WTC11 (cell line): ENCODE data around the gene SLC4A8. TPM values are rescaled to one million over a fixed set of nuclear protein-coding genes. Genes with fewer than 3 reads are reported as not detected.

Experiments
- ATAC-seq: fragments of 200-7000 bp; cut with Tn5 transposase; 2 replicates; pipeline ENCODE4 v1.10.0; 2021; ENCODE audit warnings: mild to moderate bottlenecking, moderate library complexity
- CTCF ChIA-PET: fragments of 300-600 bp; sonication (Branson Sonifier 250); formaldehyde crosslinking; loops from one replicate; lab custom pipeline; 2021; ENCODE audit warnings: antibody characterized with exemption; lab: Charles Lee
- POLR2A ChIA-PET: fragments of 350-600 bp; sonication (Branson Sonifier 250); formaldehyde crosslinking; loops from one replicate; lab custom pipeline; 2021; ENCODE audit warnings: antibody characterized with exemption; lab: Charles Lee
- DNase-seq: peaks from one replicate; pipeline ENCODE4 v3.0.0; 2021; ENCODE audit warnings: low spot score
- H3K27ac Mint-ChIP-seq: 2 replicates; pipeline ENCODE4 v1.8.0; 2021; ENCODE audit warnings: mixed read lengths
- H3K27me3 Mint-ChIP-seq: 2 replicates; pipeline ENCODE4 v1.8.0; 2021; ENCODE audit warnings: low read depth, mild to moderate bottlenecking, moderate library complexity, mixed read lengths
- H3K36me3 Mint-ChIP-seq: 2 replicates; pipeline ENCODE4 v1.8.0; 2021; ENCODE audit warnings: mixed read lengths
- H3K4me1 Mint-ChIP-seq: 2 replicates; pipeline ENCODE4 v1.8.0; 2022; ENCODE audit warnings: mixed read lengths
- H3K4me3 Mint-ChIP-seq: 2 replicates; pipeline ENCODE4 v1.8.0; 2021; ENCODE audit warnings: mild to moderate bottlenecking, moderate library complexity, mixed read lengths
- H3K9me3 Mint-ChIP-seq: 2 replicates; pipeline ENCODE4 v1.8.0; 2021; ENCODE audit warnings: mixed read lengths
- CREM ChIP-seq: sonication (generic); formaldehyde crosslinking; IDR thresholded peaks from 2 replicates; pipeline ENCODE4 v1.8.1; 2022; ENCODE audit warnings: mild to moderate bottlenecking, missing genetic modification reagents, moderate library complexity
- ERG ChIP-seq: fragments of 250-450 bp; sonication (Bioruptor Pico); IDR thresholded peaks from 2 replicates; pipeline ENCODE4 v1.8.0; 2021; ENCODE audit warnings: mild to moderate bottlenecking
- ETV6 ChIP-seq: sonication (generic); formaldehyde crosslinking; IDR thresholded peaks from 2 replicates; pipeline ENCODE4 v1.8.1; 2022; ENCODE audit warnings: mild to moderate bottlenecking, missing genetic modification reagents
- FOXP1 ChIP-seq: sonication (generic); formaldehyde crosslinking; IDR thresholded peaks from 2 replicates; pipeline ENCODE4 v1.8.0; 2022; ENCODE audit warnings: missing genetic modification reagents, mild to moderate bottlenecking, moderate library complexity, borderline replicate concordance
- GABPB1 ChIP-seq: sonication (generic); formaldehyde crosslinking; IDR thresholded peaks from 2 replicates; pipeline ENCODE4 v1.8.1; 2023; ENCODE audit warnings: mild to moderate bottlenecking, missing genetic modification reagents
- IRF1 ChIP-seq: sonication (generic); formaldehyde crosslinking; IDR thresholded peaks from 2 replicates; pipeline ENCODE4 v1.8.0; 2023; ENCODE audit warnings: missing genetic modification reagents
- MYBL2 ChIP-seq: sonication (generic); formaldehyde crosslinking; IDR thresholded peaks from 2 replicates; pipeline ENCODE4 v1.8.1; 2023; ENCODE audit warnings: mild to moderate bottlenecking, moderate library complexity, missing genetic modification reagents
- PRDM15 ChIP-seq: sonication (generic); formaldehyde crosslinking; IDR thresholded peaks from 2 replicates; pipeline ENCODE4 v1.8.0; 2022; ENCODE audit warnings: missing genetic modification reagents
- PREB ChIP-seq: sonication (generic); formaldehyde crosslinking; IDR thresholded peaks from 2 replicates; pipeline ENCODE4 v1.8.1; 2022; ENCODE audit warnings: mild to moderate bottlenecking, missing genetic modification reagents, moderate library complexity, borderline replicate concordance
- ZNF121 ChIP-seq: sonication (generic); formaldehyde crosslinking; IDR thresholded peaks from 2 replicates; pipeline ENCODE4 v1.8.0; 2023; ENCODE audit warnings: missing genetic modification reagents
- ZNF138 ChIP-seq: sonication (generic); formaldehyde crosslinking; conservative IDR thresholded peaks from 2 replicates; pipeline ENCODE4 v1.8.1; 2022; ENCODE audit warnings: mild to moderate bottlenecking, moderate library complexity, missing genetic modification reagents
- ZNF232 ChIP-seq: sonication (generic); formaldehyde crosslinking; IDR thresholded peaks from 2 replicates; pipeline ENCODE4 v1.8.0; 2022; ENCODE audit warnings: mild to moderate bottlenecking, missing genetic modification reagents
- ZNF263 ChIP-seq: sonication (generic); formaldehyde crosslinking; IDR thresholded peaks from 2 replicates; pipeline ENCODE4 v1.8.1; 2022; ENCODE audit warnings: low read depth, mild to moderate bottlenecking, moderate library complexity, missing genetic modification reagents
- ZNF317 ChIP-seq: sonication (generic); formaldehyde crosslinking; IDR thresholded peaks from 2 replicates; pipeline ENCODE4 v1.8.1; 2023; ENCODE audit warnings: low read depth, mild to moderate bottlenecking, moderate library complexity, missing genetic modification reagents, borderline replicate concordance
- ZNF396 ChIP-seq: fragments of 250-450 bp; sonication (Bioruptor Pico); IDR thresholded peaks from 2 replicates; pipeline ENCODE4 v1.8.0; 2021; ENCODE audit warnings: mild to moderate bottlenecking, moderate library complexity, borderline replicate concordance
- ZNF416 ChIP-seq: fragments of 250-450 bp; sonication (Bioruptor Pico); IDR thresholded peaks from 2 replicates; pipeline ENCODE4 v1.9.0; 2021; ENCODE audit warnings: mild to moderate bottlenecking, inconsistent platforms
- total RNA-seq: library from RNA; stranded (reverse); gene quantifications from 3 replicates; pipeline ENCODE4 v1.2.3, GENCODE V29; 2021
- TF ChIP-seq, protein P1 (sequence below): fragments of 200-600 bp; IDR thresholded peaks from 2 replicates; pipeline ENCODE4 v1.8.0; 2022; ENCODE audit warnings: antibody characterized with exemption
- TF ChIP-seq, protein P2 (sequence below): fragments of 250-450 bp; sonication (Bioruptor Pico); IDR thresholded peaks from 2 replicates; pipeline ENCODE4 v1.9.0; 2021; ENCODE audit warnings: mild to moderate bottlenecking
- TF ChIP-seq, protein P3 (sequence below): sonication (generic); formaldehyde crosslinking; IDR thresholded peaks from 2 replicates; pipeline ENCODE4 v1.8.0; 2022; ENCODE audit warnings: mild to moderate bottlenecking, missing genetic modification reagents

The SLC4A8 gene
- total RNA-seq, 1 experiment from 2014 or later, result 16.9 TPM

- POLR2A ChIA-PET, result no interaction called here
- DNase-seq (peak; percentile 92), ATAC-seq (peak; percentile 93)
- Mint-ChIP-seq H3K27me3 (no peaks in the 10 kb centered on the region), H3K4me3 (peak overlapping the region; percentile 44), H3K27ac (no peak overlapping the region), H3K4me1 (peaks cover 30% of the 10 kb centered on the region), H3K36me3 (no peaks in the 10 kb centered on the region), H3K9me3 (no peaks in the 10 kb centered on the region)
- CTCF ChIA-PET, result interaction anchor here (0.7 to 4.6 kb wide), 33 partner anchors 10 to 360 kb away, joined by 3 to 99 read pairs (median 6); partner anchors contain the start of genes GALNT6 and SLC4A8
- no peak for TF ChIP-seq ZNF317 (CRISPR knock-in tag)
- TF ChIP-seq ETV6 (CRISPR knock-in tag), result peak; percentile 72; the same call in 1 of the 2 replicates
- no peak for TF ChIP-seq CREM (CRISPR knock-in tag)
- TF ChIP-seq, protein P1, sequence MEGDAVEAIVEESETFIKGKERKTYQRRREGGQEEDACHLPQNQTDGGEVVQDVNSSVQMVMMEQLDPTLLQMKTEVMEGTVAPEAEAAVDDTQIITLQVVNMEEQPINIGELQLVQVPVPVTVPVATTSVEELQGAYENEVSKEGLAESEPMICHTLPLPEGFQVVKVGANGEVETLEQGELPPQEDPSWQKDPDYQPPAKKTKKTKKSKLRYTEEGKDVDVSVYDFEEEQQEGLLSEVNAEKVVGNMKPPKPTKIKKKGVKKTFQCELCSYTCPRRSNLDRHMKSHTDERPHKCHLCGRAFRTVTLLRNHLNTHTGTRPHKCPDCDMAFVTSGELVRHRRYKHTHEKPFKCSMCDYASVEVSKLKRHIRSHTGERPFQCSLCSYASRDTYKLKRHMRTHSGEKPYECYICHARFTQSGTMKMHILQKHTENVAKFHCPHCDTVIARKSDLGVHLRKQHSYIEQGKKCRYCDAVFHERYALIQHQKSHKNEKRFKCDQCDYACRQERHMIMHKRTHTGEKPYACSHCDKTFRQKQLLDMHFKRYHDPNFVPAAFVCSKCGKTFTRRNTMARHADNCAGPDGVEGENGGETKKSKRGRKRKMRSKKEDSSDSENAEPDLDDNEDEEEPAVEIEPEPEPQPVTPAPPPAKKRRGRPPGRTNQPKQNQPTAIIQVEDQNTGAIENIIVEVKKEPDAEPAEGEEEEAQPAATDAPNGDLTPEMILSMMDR, result peak; percentile 88
Measured at GRCh38 chr12:51531978-51532497, 107.4 kb downstream of the SLC4A8 start.

GRCh38 chr12:51533799-51534198 lies 109.2 kb downstream of the SLC4A8 start:
- Mint-ChIP-seq H3K27me3 (no peaks in the 10 kb centered on the region), H3K36me3 (no peaks in the 10 kb centered on the region), H3K4me1 (peaks cover 38% of the 10 kb centered on the region), H3K4me3 (no peak overlapping the region), H3K27ac (no peak overlapping the region), H3K9me3 (no peaks in the 10 kb centered on the region)
- ChIA-PET CTCF (interaction anchor here (0.6 to 4.6 kb wide), 22 partner anchors 10 to 365 kb away, joined by 3 to 99 read pairs (median 4); partner anchors contain the start of gene SLC4A8), POLR2A (interaction anchor here (0.5 kb wide), 1 partner anchor 168 kb away, joined by 4 read pairs; no protein-coding TSS in a partner anchor)
- ATAC-seq (no peak), DNase-seq (no peak)
- TF ChIP-seq PREB (CRISPR knock-in tag) (no peak), PRDM15 (CRISPR knock-in tag) (no peak), FOXP1 (CRISPR knock-in tag) (no peak), ZNF263 (CRISPR knock-in tag) (no peak), ERG (no peak), ZNF232 (CRISPR knock-in tag) (no peak), ZNF416 (no peak), MYBL2 (no peak), GABPB1 (CRISPR knock-in tag) (no peak), ZNF396 (CRISPR knock-in tag) (no peak), IRF1 (no peak), ZNF121 (CRISPR knock-in tag) (no peak), ZNF138 (CRISPR knock-in tag) (no peak)
- TF ChIP-seq, protein P2, sequence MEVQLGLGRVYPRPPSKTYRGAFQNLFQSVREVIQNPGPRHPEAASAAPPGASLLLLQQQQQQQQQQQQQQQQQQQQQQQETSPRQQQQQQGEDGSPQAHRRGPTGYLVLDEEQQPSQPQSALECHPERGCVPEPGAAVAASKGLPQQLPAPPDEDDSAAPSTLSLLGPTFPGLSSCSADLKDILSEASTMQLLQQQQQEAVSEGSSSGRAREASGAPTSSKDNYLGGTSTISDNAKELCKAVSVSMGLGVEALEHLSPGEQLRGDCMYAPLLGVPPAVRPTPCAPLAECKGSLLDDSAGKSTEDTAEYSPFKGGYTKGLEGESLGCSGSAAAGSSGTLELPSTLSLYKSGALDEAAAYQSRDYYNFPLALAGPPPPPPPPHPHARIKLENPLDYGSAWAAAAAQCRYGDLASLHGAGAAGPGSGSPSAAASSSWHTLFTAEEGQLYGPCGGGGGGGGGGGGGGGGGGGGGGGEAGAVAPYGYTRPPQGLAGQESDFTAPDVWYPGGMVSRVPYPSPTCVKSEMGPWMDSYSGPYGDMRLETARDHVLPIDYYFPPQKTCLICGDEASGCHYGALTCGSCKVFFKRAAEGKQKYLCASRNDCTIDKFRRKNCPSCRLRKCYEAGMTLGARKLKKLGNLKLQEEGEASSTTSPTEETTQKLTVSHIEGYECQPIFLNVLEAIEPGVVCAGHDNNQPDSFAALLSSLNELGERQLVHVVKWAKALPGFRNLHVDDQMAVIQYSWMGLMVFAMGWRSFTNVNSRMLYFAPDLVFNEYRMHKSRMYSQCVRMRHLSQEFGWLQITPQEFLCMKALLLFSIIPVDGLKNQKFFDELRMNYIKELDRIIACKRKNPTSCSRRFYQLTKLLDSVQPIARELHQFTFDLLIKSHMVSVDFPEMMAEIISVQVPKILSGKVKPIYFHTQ, result no peak
- TF ChIP-seq, protein P1, result no peak
- TF ChIP-seq, protein P3, sequence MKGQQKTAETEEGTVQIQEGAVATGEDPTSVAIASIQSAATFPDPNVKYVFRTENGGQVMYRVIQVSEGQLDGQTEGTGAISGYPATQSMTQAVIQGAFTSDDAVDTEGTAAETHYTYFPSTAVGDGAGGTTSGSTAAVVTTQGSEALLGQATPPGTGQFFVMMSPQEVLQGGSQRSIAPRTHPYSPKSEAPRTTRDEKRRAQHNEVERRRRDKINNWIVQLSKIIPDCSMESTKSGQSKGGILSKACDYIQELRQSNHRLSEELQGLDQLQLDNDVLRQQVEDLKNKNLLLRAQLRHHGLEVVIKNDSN, result no peak
